Activated CD4-positive, alpha-beta T cell treated with anti-CD3 and anti-CD28 coated beads for 48 hours (primary cell): ENCODE data around the gene ROBO2.

ENCODE experiments used
- DNase-seq: peaks from one replicate; pipeline ENCODE4 v3.0.0-alpha.2; 2020

Gene ROBO2

GRCh38 chr3:77436908-77437307 is 397.0 kb downstream of the ROBO2 start:
- DNase-seq = no peak

GRCh38 chr3:77446084-77446483 is 406.2 kb downstream of the ROBO2 start:
- DNase-seq = no peak

- DNase-seq = no peak
These were observed 406.9 kb downstream of the ROBO2 start for GRCh38 chr3:77446761-77447160.

GRCh38 chr3:77449459-77450350 is 409.8 kb downstream of the ROBO2 start:
- DNase-seq = no peak

- no peak for DNase-seq
These were observed 416.5 kb downstream of the ROBO2 start for GRCh38 chr3:77456431-77456830.

- DNase-seq = no peak
These were observed 417.0 kb downstream of the ROBO2 start for GRCh38 chr3:77456906-77457305.

- DNase-seq = no peak
These were observed 420.0 kb downstream of the ROBO2 start for GRCh38 chr3:77459926-77460325.

GRCh38 chr3:77460326-77460725 is 420.4 kb downstream of the ROBO2 start:
- no peak for DNase-seq

GRCh38 chr3:77462951-77463350 is 423.1 kb downstream of the ROBO2 start:
- DNase-seq = no peak

GRCh38 chr3:77464111-77464688 is 424.3 kb downstream of the ROBO2 start:
- DNase-seq = no peak

- no peak for DNase-seq
These were observed 426.7 kb downstream of the ROBO2 start for GRCh38 chr3:77466562-77467115.

GRCh38 chr3:77467702-77468625 is 428.1 kb downstream of the ROBO2 start:
- DNase-seq = no peak

GRCh38 chr3:77468626-77469020 is 428.7 kb downstream of the ROBO2 start:
- no peak for DNase-seq

GRCh38 chr3:77475507-77475906 is 435.6 kb downstream of the ROBO2 start:
- DNase-seq = no peak

- DNase-seq = no peak
These were observed 439.1 kb downstream of the ROBO2 start for GRCh38 chr3:77479021-77479420.

GRCh38 chr3:77489216-77489615 is 449.3 kb downstream of the ROBO2 start:
- no peak for DNase-seq

GRCh38 chr3:77491961-77492360 is 452.1 kb downstream of the ROBO2 start:
- no peak for DNase-seq

- no peak for DNase-seq
These were observed 460.8 kb downstream of the ROBO2 start for GRCh38 chr3:77500721-77501120.

- DNase-seq = no peak
These were observed 466.5 kb downstream of the ROBO2 start for GRCh38 chr3:77506384-77506783.

- no peak for DNase-seq
These were observed 473.6 kb downstream of the ROBO2 start for GRCh38 chr3:77513542-77513941.

GRCh38 chr3:77514766-77515165 is 474.9 kb downstream of the ROBO2 start:
- no peak for DNase-seq

GRCh38 chr3:77524463-77524862 is 484.6 kb downstream of the ROBO2 start:
- no peak for DNase-seq
